Stomach (tissue), 9 donors: ENCODE measurements around the gene WDR93. TPM values are rescaled to one million over a fixed set of nuclear protein-coding genes. Genes with fewer than 3 reads are reported as not detected.

Experiments used
- DNase-seq, 2 donors: peaks; one replicate each; pipeline versions ENCODE4 v3.0.0 to v3.0.0-alpha.2; 2013 to 2019
- H3K27ac ChIP-seq, 5 donors: fragments of 200-600 bp in 4 of 5; sonication (generic) in 4 of 5; one replicate each; pipeline ENCODE4 v1.5.1; 2013 to 2019; ENCODE audit warnings: mild to moderate bottlenecking in 1 of 5, moderate library complexity in 1 of 5
- H3K27me3 ChIP-seq, 3 donors: fragments of 200-600 bp; sonication (generic); one replicate each; pipeline ENCODE4 v1.5.1; 2017 to 2019; ENCODE audit warnings: mixed run types in 1 of 3
- H3K36me3 ChIP-seq, 4 donors: fragments of 200-600 bp; sonication (generic); 1 replicate in 3 of 4; 2 replicates in 1 of 4; pipeline ENCODE4 v1.5.1; 2016 to 2019
- H3K4me1 ChIP-seq, 4 donors: fragments of 200-600 bp; sonication (generic); one replicate each; pipeline ENCODE4 v1.5.1; 2016 to 2019
- H3K4me3 ChIP-seq, 4 donors: fragments of 200-600 bp; sonication (generic) in 3 of 4; one replicate each; pipeline ENCODE4 v1.5.1; 2016 to 2019; ENCODE audit warnings: mild to moderate bottlenecking in 1 of 4
- H3K9me3 ChIP-seq, 4 donors: fragments of 200-600 bp; sonication (generic); one replicate each; pipeline ENCODE4 v1.5.1; 2016 to 2019
- EP300 ChIP-seq: sonication (generic); formaldehyde crosslinking; IDR thresholded peaks from one replicate; pipeline ENCODE4 v1.6.1; 2017; ENCODE audit warnings: antibody characterized with exemption
- POLR2A ChIP-seq, 4 donors: fragments of 450-650 bp; IDR thresholded peaks; one replicate each; pipeline ENCODE4 v1.6.1; 2016; ENCODE audit warnings: antibody characterized with exemption in 4 of 4, control low read depth in 2 of 4, mild to moderate bottlenecking in 1 of 4, moderate library complexity in 1 of 4
- POLR2AphosphoS5 ChIP-seq, 3 donors: sonication (generic); formaldehyde crosslinking; IDR thresholded peaks; one replicate each; pipeline ENCODE4 v1.6.1; 2016; ENCODE audit warnings: antibody characterized with exemption in 3 of 3
- WGBS, 5 donors: extraction: QIAGEN DNeasy Blood & Tissue Kit in 3 of 5; methylation state at CpG; one replicate each; pipeline versions ENCODE4 v1.1.5 to v1.1.7; 2013 to 2018; 5-methylcytosine and 5-hydroxymethylcytosine counted together
- intact Hi-C: fragments of 100-400 bp; cut with DNase I; formaldehyde crosslinking; loops from one replicate; pipeline ENCODE4 v1.15.1; 2023; ENCODE audit warnings: low total_unique reads
- polyA plus RNA-seq, 3 donors: library from polyadenylated mRNA; stranded (reverse); fragments of 200-250 nt; gene quantifications; one replicate each; pipeline ENCODE4 v1.2.3, GENCODE V29; 2013
- total RNA-seq, 5 donors: library from RNA; depleted of rRNA; stranded (reverse); fragments of >200 nt; gene quantifications; one replicate each; pipeline versions ENCODE4 v1.1.0 to v1.2.3, GENCODE V29; 2014 to 2016
- TF ChIP-seq, protein P1 (sequence below), 7 experiments: fragments of 450-650 bp in 4 of 7; fragments of 200-600 bp in 3 of 7; sonication (generic) in 3 of 7; IDR thresholded peaks; one replicate each; pipeline ENCODE4 v1.5.1; 2016 to 2019; ENCODE audit warnings: antibody characterized with exemption in 7 of 7, control low read depth in 2 of 7, mild to moderate bottlenecking in 1 of 7
- donor health status: healthy with polysubstance abuse.
- donor health status: Bipolar disorder and iron deficiency.
- donor health status: healthy.

The WDR93 gene
- total and polyA plus RNA-seq, 8 donors: 0.10 TPM; not detected in 7

DNA sequence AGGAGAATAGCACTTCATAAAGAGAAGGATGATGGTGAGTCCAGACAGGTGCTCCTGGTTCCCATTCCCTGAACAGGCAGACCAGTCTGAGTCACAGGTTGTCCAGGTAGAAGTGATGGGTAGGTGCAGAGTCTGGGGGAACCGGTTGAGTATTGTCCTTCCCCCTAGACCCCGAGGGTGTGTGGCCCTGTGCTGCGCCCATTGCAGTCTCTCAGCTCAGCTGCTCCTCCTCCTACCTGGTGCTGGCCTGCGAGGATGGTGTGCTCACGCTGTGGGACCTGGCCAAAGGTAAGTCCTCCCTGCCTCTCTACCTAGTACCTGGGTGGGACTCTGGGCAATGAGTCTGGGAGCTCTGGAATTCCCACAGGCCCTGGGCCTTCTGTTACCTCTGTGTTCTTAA lies 40.7 kb downstream of the WDR93 start:
- TF ChIP-seq, protein P1, sequence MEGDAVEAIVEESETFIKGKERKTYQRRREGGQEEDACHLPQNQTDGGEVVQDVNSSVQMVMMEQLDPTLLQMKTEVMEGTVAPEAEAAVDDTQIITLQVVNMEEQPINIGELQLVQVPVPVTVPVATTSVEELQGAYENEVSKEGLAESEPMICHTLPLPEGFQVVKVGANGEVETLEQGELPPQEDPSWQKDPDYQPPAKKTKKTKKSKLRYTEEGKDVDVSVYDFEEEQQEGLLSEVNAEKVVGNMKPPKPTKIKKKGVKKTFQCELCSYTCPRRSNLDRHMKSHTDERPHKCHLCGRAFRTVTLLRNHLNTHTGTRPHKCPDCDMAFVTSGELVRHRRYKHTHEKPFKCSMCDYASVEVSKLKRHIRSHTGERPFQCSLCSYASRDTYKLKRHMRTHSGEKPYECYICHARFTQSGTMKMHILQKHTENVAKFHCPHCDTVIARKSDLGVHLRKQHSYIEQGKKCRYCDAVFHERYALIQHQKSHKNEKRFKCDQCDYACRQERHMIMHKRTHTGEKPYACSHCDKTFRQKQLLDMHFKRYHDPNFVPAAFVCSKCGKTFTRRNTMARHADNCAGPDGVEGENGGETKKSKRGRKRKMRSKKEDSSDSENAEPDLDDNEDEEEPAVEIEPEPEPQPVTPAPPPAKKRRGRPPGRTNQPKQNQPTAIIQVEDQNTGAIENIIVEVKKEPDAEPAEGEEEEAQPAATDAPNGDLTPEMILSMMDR (IDR thresholded peaks at IDR 0.05): no peak
- TF ChIP-seq EP300: no peak
- no peak for TF ChIP-seq POLR2AphosphoS5 (IDR thresholded peaks at IDR 0.05)
- TF ChIP-seq POLR2A (IDR thresholded peaks at IDR 0.05): no peak
- Histone ChIP-seq H3K4me3 (no peak overlapping the region), H3K27me3 (peaks cover 0 to 19% (median 0%) of the 10 kb centered on the region in 3 donors), H3K4me1 (no peaks in the 10 kb centered on the region), H3K36me3 (no peaks in the 10 kb centered on the region), H3K27ac (no peak overlapping the region), H3K9me3 (no peaks in the 10 kb centered on the region)
- intact Hi-C loops: no loop called here
- WGBS, 5 donors: 77 to 91% (median 82%) methylated on average over 3 to 5 of the region's 5 CpGs
- no peak for DNase-seq

DNA sequence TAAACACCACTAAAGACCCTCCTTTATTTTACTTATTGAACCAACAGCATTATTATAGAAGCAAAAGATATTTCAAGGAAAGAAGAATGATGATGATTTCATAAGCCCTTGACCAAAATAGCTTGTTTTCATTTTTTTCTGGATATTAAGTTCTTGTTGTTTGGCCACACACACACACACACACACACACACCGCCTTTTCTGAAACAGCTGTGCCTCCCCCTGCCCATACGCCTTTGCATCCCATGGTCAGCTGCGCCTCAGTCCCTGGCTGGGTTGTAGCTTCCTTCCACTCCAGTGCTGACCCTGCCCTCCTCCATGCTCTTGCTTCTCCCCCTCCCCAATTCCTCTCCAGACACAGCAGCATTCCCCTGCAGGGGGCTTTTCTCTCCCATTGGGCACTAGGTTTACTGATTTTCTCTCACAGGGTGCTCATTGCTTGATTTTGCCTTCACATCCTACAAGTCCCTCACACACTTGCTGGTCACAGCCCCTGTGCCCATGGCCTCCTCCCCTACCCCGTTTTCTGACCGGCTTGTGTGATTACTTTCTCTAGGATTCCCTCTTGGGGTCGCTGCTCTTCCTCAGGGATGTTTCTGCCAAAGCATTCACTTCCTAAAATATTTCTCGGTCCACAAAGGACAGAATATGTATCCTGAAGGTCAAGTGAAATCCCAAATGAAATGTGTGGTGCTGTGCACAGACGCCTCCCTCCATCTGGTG lies 42.0 kb downstream of the WDR93 start:
- 55 to 66% (median 58%) methylated on average over 8 of the region's 8 CpGs for WGBS, 5 donors
- Histone ChIP-seq H3K4me3 (no peak overlapping the region), H3K36me3 (no peaks in the 10 kb centered on the region), H3K27me3 (peaks cover 0 to 25% (median 0%) of the 10 kb centered on the region in 3 donors), H3K9me3 (no peaks in the 10 kb centered on the region), H3K27ac (no peak overlapping the region), H3K4me1 (no peaks in the 10 kb centered on the region)
- intact Hi-C loops: no loop called here
- TF ChIP-seq POLR2AphosphoS5 (IDR thresholded peaks at IDR 0.05) (no peak), EP300 (no peak), POLR2A (IDR thresholded peaks at IDR 0.05) (no peak)
- TF ChIP-seq, protein P1 (IDR thresholded peaks at IDR 0.05): no peak
- DNase-seq: no peak

DNA sequence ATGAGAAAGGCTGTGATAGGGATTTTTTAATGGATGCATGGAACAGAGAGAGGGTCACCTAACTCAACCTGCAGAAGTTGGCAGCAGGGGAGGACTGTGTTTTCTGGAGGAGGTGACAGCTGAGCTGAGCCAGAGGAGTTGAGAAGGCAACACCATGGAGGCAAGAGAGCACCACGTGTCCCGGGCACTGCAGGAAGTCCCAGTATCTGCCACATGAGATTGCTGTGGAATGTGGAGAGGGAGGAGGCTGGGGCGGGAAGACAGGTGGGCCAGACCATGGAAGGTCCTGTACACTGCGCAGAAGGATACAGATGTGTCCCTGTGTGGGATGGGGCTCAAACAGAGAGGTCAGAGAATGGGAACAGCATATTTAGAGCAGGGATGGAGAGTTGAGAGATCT lies 45.2 kb downstream of the WDR93 start:
- H3K4me1 ChIP-seq: peaks cover 0 to 7% (median 0%) of the 10 kb centered on the region in 4 donors
- 40 to 53% (median 47%) methylated on average over 4 of the region's 4 CpGs for WGBS, 5 donors
- H3K27me3 ChIP-seq: peaks cover 0 to 25% (median 0%) of the 10 kb centered on the region in 3 donors
- H3K27ac ChIP-seq: no peak overlapping the region
- H3K36me3 ChIP-seq: no peaks in the 10 kb centered on the region
- H3K9me3 ChIP-seq: no peaks in the 10 kb centered on the region
- no peak for DNase-seq
- intact Hi-C loops: no loop called here
- TF ChIP-seq POLR2AphosphoS5 (IDR thresholded peaks at IDR 0.05) (no peak), POLR2A (IDR thresholded peaks at IDR 0.05) (no peak), EP300 (no peak)
- TF ChIP-seq, protein P1 (IDR thresholded peaks at IDR 0.05): no peak
- H3K4me3 ChIP-seq: no peak overlapping the region

DNA sequence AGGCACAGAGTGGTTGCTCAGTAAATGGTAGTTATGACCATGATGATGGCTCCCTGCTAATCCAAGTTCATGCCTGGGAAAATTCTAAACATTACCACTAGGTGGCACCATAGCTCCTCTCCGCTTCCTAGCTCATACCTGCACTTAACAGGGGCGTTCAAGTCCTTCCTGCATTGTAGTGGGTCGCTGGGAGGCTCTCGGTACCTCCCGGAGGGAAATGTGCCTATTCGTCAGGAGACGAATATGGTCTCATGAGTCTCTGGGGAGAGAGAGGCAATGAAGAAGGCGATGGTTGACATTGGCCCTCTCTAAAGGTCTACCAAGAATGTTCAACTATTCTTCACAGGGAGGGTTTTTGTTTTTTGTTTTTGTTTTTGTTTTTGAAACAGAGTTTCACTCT lies 49.5 kb downstream of the WDR93 start:
- 3 to 6% (median 5%) methylated on average over 8 of the region's 8 CpGs for WGBS, 5 donors
- intact Hi-C loops: loop anchor here (10.0 kb wide), 1 partner anchor 95 kb away; no protein-coding TSS in a partner anchor
- H3K4me1 ChIP-seq: peaks cover 0 to 7% (median 0%) of the 10 kb centered on the region in 4 donors
- no peak overlapping the region for H3K4me3 ChIP-seq
- H3K9me3 ChIP-seq: no peaks in the 10 kb centered on the region
- no peak overlapping the region for H3K27ac ChIP-seq
- DNase-seq: peak; percentile 48 to 90
- H3K36me3 ChIP-seq: no peaks in the 10 kb centered on the region
- peaks cover 0 to 19% (median 0%) of the 10 kb centered on the region in 3 donors for H3K27me3 ChIP-seq
- no peak for TF ChIP-seq POLR2A (IDR thresholded peaks at IDR 0.05)
- TF ChIP-seq POLR2AphosphoS5 (IDR thresholded peaks at IDR 0.05): peak in 1 of 3 donors; percentile 20
- TF ChIP-seq, protein P1 (IDR thresholded peaks at IDR 0.05): peak in 6 of 7 experiments; percentile 76 to 97 (median 94)
